ENCODE data around the gene KCNK5. TPM values are rescaled to one million over a fixed set of nuclear protein-coding genes. Genes with fewer than 3 reads are reported as not detected.

Gene KCNK5
- total and polyA plus RNA-seq, 2 donors (not counting 3 experiments of a cell fraction or from before 2014, with no cell fraction given), result not detected

DNA sequence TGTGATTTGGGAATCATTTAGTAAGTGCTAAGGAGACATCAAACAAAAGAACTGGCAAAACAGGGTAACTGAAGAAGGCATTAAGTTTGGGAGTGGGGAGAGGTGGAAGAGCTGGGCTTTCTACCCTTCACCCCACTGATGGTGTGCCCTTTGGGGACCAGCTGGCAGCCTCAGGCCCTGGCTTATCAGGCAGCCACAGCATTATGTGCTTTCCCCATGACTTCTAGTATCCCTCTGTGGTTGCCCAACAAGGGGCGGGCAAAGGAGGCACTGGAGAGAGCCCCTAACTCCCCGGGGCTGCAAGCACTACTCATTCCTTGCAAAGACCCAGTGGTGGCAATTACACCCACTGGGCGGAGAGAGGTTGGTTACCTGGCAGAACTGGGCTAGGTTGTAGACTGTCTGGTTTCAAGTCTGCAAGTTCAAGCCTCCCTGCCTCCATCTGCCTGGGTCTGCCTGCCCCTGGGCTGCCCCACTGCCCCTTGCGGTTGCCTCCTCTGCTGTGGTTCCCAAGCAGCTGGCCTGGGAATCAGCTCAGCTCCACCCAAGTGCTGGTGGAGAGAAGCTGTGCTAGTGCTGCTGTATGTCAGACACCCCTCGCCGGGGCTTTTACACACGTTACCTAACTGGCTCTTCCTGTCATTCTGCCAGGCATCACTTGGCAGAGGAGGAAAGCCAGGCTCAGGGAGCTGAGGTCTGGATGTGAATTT is 29.9 kb downstream of the KCNK5 start:
- Histone ChIP-seq H3K4me3 (replicated peaks in 1 of 3; ENCODE audit: insufficient read depth in 1 of 3, low read depth in 1 of 3, low read length in 3 of 3) (no peak overlapping the region), H3K27me3 (ENCODE audit: control insufficient read depth in 2 of 2, insufficient read depth in 2 of 2, low read length in 2 of 2) (no peaks in the 10 kb centered on the region), H3K9ac (replicated peaks; ENCODE audit: extremely low read depth, insufficient read depth, low read length) (no peak overlapping the region), H3K4me2 (ENCODE audit: insufficient read depth, low read length) (no peak overlapping the region), H3K9me1 (replicated peaks; ENCODE audit: control insufficient read depth, extremely low read depth, insufficient read depth, low read length) (no peaks in the 10 kb centered on the region), H3K79me2 (ENCODE audit: control insufficient read depth, insufficient read depth, low read length) (no peaks in the 10 kb centered on the region), H3K27ac (ENCODE audit: insufficient read depth, low read depth, low read length) (no peak overlapping the region), H3K9me3 (replicated peaks; ENCODE audit: control insufficient read depth, insufficient read depth, low read length) (no peaks in the 10 kb centered on the region), H4K20me1 (replicated peaks; ENCODE audit: control insufficient read depth, extremely low read depth, insufficient read depth, low read length) (no peaks in the 10 kb centered on the region), H2AFZ (ENCODE audit: low read depth, low read length) (no peak overlapping the region), H3K36me3 (ENCODE audit: control insufficient read depth in 2 of 2, extremely low read depth in 1 of 2, insufficient read depth in 2 of 2, low read length in 2 of 2) (no peaks in the 10 kb centered on the region), H3K4me1 (ENCODE audit: control insufficient read depth, extremely low read depth, insufficient read depth, low read length) (no peaks in the 10 kb centered on the region)
- intact Hi-C loops (cut with micrococcal nuclease) (no loop called here), dilution Hi-C loops (cut with MboI; ENCODE audit: extremely low pct_ligation_motif_present, low sequenced_read_pairs) (no loop called here)
- CTCF ChIA-PET, result no interaction called here
- no peak for TF ChIP-seq MAX (IDR thresholded peaks at IDR 0.05; ENCODE audit: insufficient read depth, insufficient read length)
- FAIRE-seq (no peak), DNase-seq (ENCODE audit: low read depth, low spot score) (no peak)
- POLR2A ChIA-PET, result no interaction called here
- no TSS peak for BruUV-seq (replicated peaks)

DNA sequence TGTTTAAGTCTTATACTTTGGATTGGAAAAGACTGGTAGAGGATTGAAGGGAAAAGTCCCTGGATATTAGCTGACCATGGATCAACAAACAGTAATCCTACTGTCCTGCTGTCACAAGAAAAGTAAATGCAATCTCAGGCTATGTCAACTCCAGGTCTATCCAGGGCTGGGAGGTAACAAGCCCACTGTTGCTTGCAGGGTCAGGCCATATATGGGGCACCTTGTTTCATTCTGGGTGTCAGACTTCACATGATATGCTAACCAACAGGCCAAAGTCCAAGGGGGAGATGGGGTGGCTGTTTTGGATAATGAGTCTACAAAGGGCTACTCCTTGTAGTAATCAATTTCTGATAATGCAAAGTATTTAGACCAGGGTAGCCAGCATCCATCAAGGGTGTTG is 30.7 kb downstream of the KCNK5 start:
- no peaks in the 10 kb centered on the region for H3K36me3 ChIP-seq (ENCODE audit: control insufficient read depth in 2 of 2, extremely low read depth in 1 of 2, insufficient read depth in 2 of 2, low read length in 2 of 2)
- no peaks in the 10 kb centered on the region for H3K9me1 ChIP-seq (replicated peaks; ENCODE audit: control insufficient read depth, extremely low read depth, insufficient read depth, low read length)
- BruUV-seq (replicated peaks), result no TSS peak
- no peaks in the 10 kb centered on the region for H3K79me2 ChIP-seq (ENCODE audit: control insufficient read depth, insufficient read depth, low read length)
- POLR2A ChIA-PET, result no interaction called here
- H3K27ac ChIP-seq (ENCODE audit: insufficient read depth, low read depth, low read length), result no peak overlapping the region
- H3K27me3 ChIP-seq (ENCODE audit: control insufficient read depth in 2 of 2, insufficient read depth in 2 of 2, low read length in 2 of 2), result no peaks in the 10 kb centered on the region
- no peaks in the 10 kb centered on the region for H3K4me1 ChIP-seq (ENCODE audit: control insufficient read depth, extremely low read depth, insufficient read depth, low read length)
- TF ChIP-seq POLR2A (IDR thresholded peaks at IDR 0.05; ENCODE audit: low read depth, low read length) (no peak), EZH2 (IDR thresholded peaks at IDR 0.05; ENCODE audit: borderline replicate concordance, low read depth, low read length, severe bottlenecking) (no peak), GATA2 (IDR thresholded peaks at IDR 0.05; ENCODE audit: insufficient read depth, insufficient read length, low read depth, low read length) (no peak), POLR2AphosphoS5 (IDR thresholded peaks at IDR 0.05; ENCODE audit: insufficient read depth, low read depth, low read length) (no peak), FOS (IDR thresholded peaks at IDR 0.05; ENCODE audit: borderline replicate concordance, insufficient read depth, low read length) (no peak), MAX (IDR thresholded peaks at IDR 0.05; ENCODE audit: insufficient read depth, insufficient read length) (no peak), MYC (IDR thresholded peaks at IDR 0.05; ENCODE audit: low read depth, low read length) (no peak), JUN (IDR thresholded peaks at IDR 0.05; ENCODE audit: borderline replicate concordance, insufficient read depth, insufficient read length, low read depth) (no peak)
- TF ChIP-seq, protein P1, sequence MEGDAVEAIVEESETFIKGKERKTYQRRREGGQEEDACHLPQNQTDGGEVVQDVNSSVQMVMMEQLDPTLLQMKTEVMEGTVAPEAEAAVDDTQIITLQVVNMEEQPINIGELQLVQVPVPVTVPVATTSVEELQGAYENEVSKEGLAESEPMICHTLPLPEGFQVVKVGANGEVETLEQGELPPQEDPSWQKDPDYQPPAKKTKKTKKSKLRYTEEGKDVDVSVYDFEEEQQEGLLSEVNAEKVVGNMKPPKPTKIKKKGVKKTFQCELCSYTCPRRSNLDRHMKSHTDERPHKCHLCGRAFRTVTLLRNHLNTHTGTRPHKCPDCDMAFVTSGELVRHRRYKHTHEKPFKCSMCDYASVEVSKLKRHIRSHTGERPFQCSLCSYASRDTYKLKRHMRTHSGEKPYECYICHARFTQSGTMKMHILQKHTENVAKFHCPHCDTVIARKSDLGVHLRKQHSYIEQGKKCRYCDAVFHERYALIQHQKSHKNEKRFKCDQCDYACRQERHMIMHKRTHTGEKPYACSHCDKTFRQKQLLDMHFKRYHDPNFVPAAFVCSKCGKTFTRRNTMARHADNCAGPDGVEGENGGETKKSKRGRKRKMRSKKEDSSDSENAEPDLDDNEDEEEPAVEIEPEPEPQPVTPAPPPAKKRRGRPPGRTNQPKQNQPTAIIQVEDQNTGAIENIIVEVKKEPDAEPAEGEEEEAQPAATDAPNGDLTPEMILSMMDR (IDR thresholded peaks at IDR 0.05; ENCODE audit: extremely low read depth in 1 of 2, insufficient read depth in 1 of 2, low read depth in 1 of 2, low read length in 2 of 2), result no peak
- no peak overlapping the region for H2AFZ ChIP-seq (ENCODE audit: low read depth, low read length)
- no peaks in the 10 kb centered on the region for H3K9me3 ChIP-seq (replicated peaks; ENCODE audit: control insufficient read depth, insufficient read depth, low read length)
- intact Hi-C loops (cut with micrococcal nuclease), result no loop called here
- H3K4me3 ChIP-seq (replicated peaks in 1 of 3; ENCODE audit: insufficient read depth in 1 of 3, low read depth in 1 of 3, low read length in 3 of 3), result no peak overlapping the region
- DNase-seq (ENCODE audit: low read depth, low spot score) (no peak), FAIRE-seq (no peak)
- H3K4me2 ChIP-seq (ENCODE audit: insufficient read depth, low read length), result no peak overlapping the region
- H3K9ac ChIP-seq (replicated peaks; ENCODE audit: extremely low read depth, insufficient read depth, low read length), result no peak overlapping the region
- dilution Hi-C loops (cut with MboI; ENCODE audit: extremely low pct_ligation_motif_present, low sequenced_read_pairs), result no loop called here
- H4K20me1 ChIP-seq (replicated peaks; ENCODE audit: control insufficient read depth, extremely low read depth, insufficient read depth, low read length), result no peaks in the 10 kb centered on the region
- CTCF ChIA-PET, result no interaction called here
